GM21528 (cell line): ENCODE measurements around the gene ACSM5.
"Not testable (repeated sequence)": the region's sequence is repeated elsewhere in the genome, so short reads cannot be mapped to it uniquely, and the experiment has no call there.

ENCODE experiments used
- ATAC-seq: cut with Tn5 transposase; IDR thresholded peaks from one replicate; pipeline ENCODE4 v1.9.1; 2021; ENCODE audit warnings: mild to moderate bottlenecking, moderate library complexity; ENCODE audit not compliant: unreplicated experiment, low FRiP score

The ACSM5 gene

GRCh38 chr16:20397468-20398074, 11.8 kb upstream of the ACSM5 start:
- ATAC-seq = no peak

- no peak for ATAC-seq
Measured at GRCh38 chr16:20398603-20399002, 10.7 kb upstream of the ACSM5 start.

DNA sequence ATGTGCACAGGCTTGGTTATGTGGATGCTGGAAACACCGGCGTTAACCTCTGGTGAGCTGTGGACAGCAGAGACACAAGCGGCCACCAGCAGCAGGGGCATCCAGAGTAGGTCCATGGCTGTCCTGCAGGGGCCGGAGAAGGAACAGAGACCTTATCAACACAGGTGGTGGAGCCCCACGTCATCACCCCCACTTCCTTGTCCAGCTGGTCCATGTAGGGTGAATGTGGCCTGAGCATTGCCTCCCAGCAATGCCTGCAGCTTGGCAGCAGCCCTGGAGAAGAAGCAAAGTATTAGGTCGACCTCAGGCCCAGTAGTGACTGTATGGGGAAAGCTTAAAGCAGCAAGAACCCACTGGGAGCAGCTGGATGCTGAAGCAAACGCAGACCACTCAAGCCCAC, 10.1 kb upstream of the ACSM5 start:
- ATAC-seq = no peak

- ATAC-seq = no peak
Measured at GRCh38 chr16:20401066-20401465, 8.3 kb upstream of the ACSM5 start.

DNA sequence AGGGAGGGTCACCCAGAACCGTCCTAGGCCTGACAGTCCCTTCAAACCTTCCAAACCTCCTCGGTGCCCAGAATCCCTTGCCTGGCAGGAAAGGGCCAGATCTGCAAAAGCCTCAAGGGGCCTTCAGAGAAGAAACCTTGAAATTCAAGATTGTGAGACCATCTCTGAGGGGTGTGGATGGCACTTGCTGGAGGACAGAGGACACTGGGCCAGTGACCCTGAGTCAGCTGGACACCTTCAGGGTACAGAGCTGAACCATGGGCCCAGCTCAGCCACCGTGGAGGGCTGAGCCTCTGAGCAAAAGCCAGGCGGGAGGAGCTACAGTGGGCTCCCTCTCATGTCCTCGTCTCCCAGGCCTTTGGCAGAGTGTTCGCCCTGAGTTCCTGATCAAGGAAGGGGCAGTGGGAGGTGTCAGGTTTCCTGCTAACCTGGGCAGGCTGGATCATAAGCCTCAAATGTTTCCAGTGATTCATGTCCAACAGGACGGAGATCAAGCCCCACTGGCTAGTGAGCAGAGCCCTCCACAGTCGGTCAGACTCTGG, 7.8 kb upstream of the ACSM5 start:
- ATAC-seq = no peak

GRCh38 chr16:20402651-20403050, 6.7 kb upstream of the ACSM5 start:
- no peak for ATAC-seq

- no peak for ATAC-seq
Measured at GRCh38 chr16:20404637-20405036, 4.7 kb upstream of the ACSM5 start, which contains the start of gene PDILT. Gene PDILT, minus strand, starts transcription at chr16:20404737. Its CDS starts 5,437 bp downstream, at chr16:20399300.

- ATAC-seq = no peak
Measured at GRCh38 chr16:20410121-20410723, 888 bp downstream of the ACSM5 start.

DNA sequence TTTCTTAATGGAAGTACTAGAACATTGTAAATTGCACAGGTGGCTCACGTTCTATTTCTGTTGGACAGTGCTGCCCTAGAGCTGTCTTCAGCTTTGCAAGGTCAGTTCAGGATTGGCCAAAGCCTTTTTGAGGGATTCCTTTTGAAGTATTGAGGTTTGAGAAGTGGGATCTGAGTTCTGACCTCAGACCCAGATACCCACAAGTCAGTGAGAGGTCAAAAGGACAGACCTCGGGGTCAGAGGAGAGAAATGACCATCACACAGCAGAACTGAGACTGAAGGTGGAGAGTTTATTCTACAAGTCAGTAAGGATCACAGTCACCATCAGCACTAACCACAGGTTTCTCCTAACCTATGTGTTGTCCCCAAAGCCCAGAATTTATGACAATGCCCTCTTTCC, 1.7 kb downstream of the ACSM5 start:
- no peak for ATAC-seq

GRCh38 chr16:20415541-20415940, 6.2 kb downstream of the ACSM5 start:
- ATAC-seq = no peak

DNA sequence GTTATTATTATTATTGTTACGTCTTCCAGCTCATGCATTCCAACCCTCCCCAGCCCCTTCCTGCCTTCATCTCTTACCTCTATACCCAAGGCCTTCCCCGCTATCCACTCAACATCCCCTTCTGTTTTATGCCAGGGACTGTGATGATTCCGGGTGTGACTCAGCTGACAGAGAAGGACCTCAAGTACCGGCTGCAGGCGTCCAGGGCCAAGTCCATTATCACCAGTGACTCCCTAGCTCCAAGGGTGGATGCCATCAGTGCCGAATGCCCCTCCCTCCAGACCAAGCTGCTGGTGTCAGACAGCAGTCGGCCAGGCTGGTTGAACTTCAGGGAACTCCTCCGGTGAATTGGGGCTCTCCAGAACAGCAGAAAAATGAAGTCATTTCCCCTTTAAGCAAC, 9.8 kb downstream of the ACSM5 start:
- not testable (repeated sequence) for ATAC-seq

- not testable (repeated sequence) for ATAC-seq
Measured at GRCh38 chr16:20421748-20422147, 12.4 kb downstream of the ACSM5 start.

- ATAC-seq = not testable (repeated sequence)
Measured at GRCh38 chr16:20423772-20424128, 14.4 kb downstream of the ACSM5 start.

GRCh38 chr16:20424129-20424866, 15.0 kb downstream of the ACSM5 start:
- no peak for ATAC-seq

- not testable (repeated sequence) for ATAC-seq
Measured at GRCh38 chr16:20427401-20427797, 18.1 kb downstream of the ACSM5 start.

DNA sequence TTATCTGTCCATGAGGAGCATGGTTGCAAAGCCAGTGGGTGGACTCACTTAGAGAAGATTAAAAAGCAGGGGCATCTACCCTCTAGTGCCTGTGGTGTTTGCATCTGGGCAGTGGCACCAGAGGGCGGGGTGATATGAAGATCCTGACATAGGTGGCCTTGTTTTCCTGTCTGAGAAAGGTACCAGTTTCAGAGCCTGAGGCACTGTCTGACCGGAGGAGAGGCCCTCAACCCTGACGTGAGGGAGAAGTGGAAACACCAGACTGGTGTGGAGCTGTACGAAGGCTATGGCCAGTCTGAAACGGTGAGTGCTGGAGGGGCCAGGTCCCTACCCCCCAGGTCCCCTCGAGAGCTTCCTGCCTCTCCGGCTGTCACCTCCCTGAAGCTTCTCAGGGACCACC, 20.2 kb downstream of the ACSM5 start:
- not testable (repeated sequence) for ATAC-seq

- ATAC-seq = not testable (repeated sequence)
Measured at GRCh38 chr16:20430480-20430879, 21.1 kb downstream of the ACSM5 start.

GRCh38 chr16:20430948-20431347, 21.6 kb downstream of the ACSM5 start:
- no peak for ATAC-seq

DNA sequence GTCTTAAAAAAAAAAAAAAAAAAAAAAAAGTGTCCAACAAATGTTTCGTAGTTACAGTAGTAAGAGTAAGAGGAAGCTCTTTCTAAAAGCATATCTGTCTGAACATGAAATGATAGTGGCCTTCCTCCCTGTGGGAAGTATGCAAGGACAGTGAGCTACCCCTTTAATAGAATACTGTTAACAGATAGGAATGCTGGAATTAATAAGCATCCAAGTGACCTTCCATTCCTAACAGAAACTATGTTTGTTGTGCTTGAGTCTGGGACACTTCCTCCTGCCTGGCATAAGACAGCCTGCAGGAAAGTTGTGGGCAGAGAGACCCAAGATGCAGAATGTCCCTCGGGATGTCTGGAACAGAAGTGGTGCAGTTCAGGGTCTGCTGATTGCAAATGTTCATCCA, 29.6 kb downstream of the ACSM5 start:
- not testable (repeated sequence) for ATAC-seq

GRCh38 chr16:20439820-20440231, 30.5 kb downstream of the ACSM5 start:
- ATAC-seq = not testable (repeated sequence)

GRCh38 chr16:20440731-20441130, 31.4 kb downstream of the ACSM5 start:
- ATAC-seq = not testable (repeated sequence)
